Tibial artery (tissue), 4 donors: ENCODE measurements around the gene PDLIM5.

Experiments used
- DNase-seq, 2 donors: peaks; one replicate each; pipeline ENCODE4 v3.0.0-alpha.2; 2019
- H3K27ac ChIP-seq, 2 donors: fragments of 200-600 bp; sonication (generic) in 1 of 2; 1 replicate in 1 of 2; 2 replicates in 1 of 2; pipeline ENCODE4 v1.5.1; 2018 to 2019; ENCODE audit warnings: mild to moderate bottlenecking in 1 of 2
- H3K27me3 ChIP-seq, 2 donors: fragments of 200-600 bp; sonication (generic) in 1 of 2; one replicate each; pipeline versions ENCODE4 v1.5.1 to v1.6.0; 2016 to 2019
- H3K36me3 ChIP-seq, 3 donors: fragments of 200-600 bp; sonication (generic) in 2 of 3; one replicate each; pipeline ENCODE4 v1.5.1; 2016 to 2019; ENCODE audit warnings: mild to moderate bottlenecking in 2 of 3
- H3K4me1 ChIP-seq, 4 donors: fragments of 200-600 bp; sonication (generic) in 2 of 4; 1 replicate in 3 of 4; 2 replicates in 1 of 4; pipeline ENCODE4 v1.5.1; 2016 to 2019
- H3K4me3 ChIP-seq, 2 donors: fragments of 200-600 bp; sonication (generic) in 1 of 2; 1 replicate in 1 of 2; 2 replicates in 1 of 2; pipeline ENCODE4 v1.5.1; 2018 to 2019; ENCODE audit warnings: mild to moderate bottlenecking in 2 of 2
- H3K9me3 ChIP-seq, 3 donors: fragments of 200-600 bp; sonication (generic) in 1 of 3; one replicate each; pipeline ENCODE4 v1.5.1; 2016 to 2019
- CTCF ChIP-seq, 2 experiments: fragments of 200-600 bp in 1 of 2; fragments of 450-650 bp in 1 of 2; IDR thresholded peaks; one replicate each; pipeline ENCODE4 v1.5.1; 2017 to 2019; ENCODE audit warnings: antibody characterized with exemption in 2 of 2, mild to moderate bottlenecking in 1 of 2, moderate library complexity in 1 of 2
- intact Hi-C: fragments of 100-400 bp; cut with DNase I; formaldehyde crosslinking; loops from one replicate; pipeline ENCODE4 v1.15.0; 2023; ENCODE audit warnings: low total_unique reads

The PDLIM5 gene

GRCh38 chr4:94412019-94412657, 39.6 kb upstream of the PDLIM5 start:
- no peak overlapping the region for H3K4me3 ChIP-seq
- TF ChIP-seq CTCF (IDR thresholded peaks at IDR 0.05): no peak
- DNase-seq: no peak
- H3K27ac ChIP-seq: peak overlapping the region; percentile 71 to 75
- H3K9me3 ChIP-seq: no peaks in the 10 kb centered on the region
- intact Hi-C loops: no loop called here
- no peaks in the 10 kb centered on the region for H3K27me3 ChIP-seq
- H3K36me3 ChIP-seq: no peaks in the 10 kb centered on the region
- H3K4me1 ChIP-seq: peaks cover 0 to 75% (median 49%) of the 10 kb centered on the region in 4 donors

- no peaks in the 10 kb centered on the region for H3K27me3 ChIP-seq
- TF ChIP-seq CTCF (IDR thresholded peaks at IDR 0.05): no peak
- DNase-seq: no peak
- peak overlapping the region; percentile 71 to 75 for H3K27ac ChIP-seq
- H3K4me1 ChIP-seq: peaks cover 0 to 70% (median 45%) of the 10 kb centered on the region in 4 donors
- H3K36me3 ChIP-seq: no peaks in the 10 kb centered on the region
- H3K4me3 ChIP-seq: no peak overlapping the region
- intact Hi-C loops: no loop called here
- no peaks in the 10 kb centered on the region for H3K9me3 ChIP-seq
These were observed 39.1 kb upstream of the PDLIM5 start for GRCh38 chr4:94412658-94413038.

GRCh38 chr4:94413085-94413840, 38.5 kb upstream of the PDLIM5 start:
- intact Hi-C loops: no loop called here
- TF ChIP-seq CTCF (IDR thresholded peaks at IDR 0.05): no peak
- Histone ChIP-seq H3K4me3 (no peak overlapping the region), H3K27ac (peak overlapping the region; percentile 71 to 75), H3K9me3 (no peaks in the 10 kb centered on the region), H3K36me3 (no peaks in the 10 kb centered on the region), H3K27me3 (no peaks in the 10 kb centered on the region), H3K4me1 (peaks cover 0 to 64% (median 43%) of the 10 kb centered on the region in 4 donors)
- DNase-seq: no peak

GRCh38 chr4:94414907-94415306, 36.8 kb upstream of the PDLIM5 start:
- no peak overlapping the region for H3K4me3 ChIP-seq
- H3K9me3 ChIP-seq: no peaks in the 10 kb centered on the region
- TF ChIP-seq CTCF (IDR thresholded peaks at IDR 0.05): no peak
- no peaks in the 10 kb centered on the region for H3K36me3 ChIP-seq
- H3K4me1 ChIP-seq: peaks cover 0 to 53% (median 27%) of the 10 kb centered on the region in 4 donors
- H3K27ac ChIP-seq: peak overlapping the region; percentile 15 to 75
- DNase-seq: no peak
- intact Hi-C loops: no loop called here
- H3K27me3 ChIP-seq: no peaks in the 10 kb centered on the region

- H3K4me3 ChIP-seq: no peak overlapping the region
- H3K27ac ChIP-seq: no peak overlapping the region
- H3K27me3 ChIP-seq: no peaks in the 10 kb centered on the region
- H3K36me3 ChIP-seq: no peaks in the 10 kb centered on the region
- peaks cover 0 to 53% (median 27%) of the 10 kb centered on the region in 4 donors for H3K4me1 ChIP-seq
- intact Hi-C loops: no loop called here
- TF ChIP-seq CTCF (IDR thresholded peaks at IDR 0.05): no peak
- no peaks in the 10 kb centered on the region for H3K9me3 ChIP-seq
- DNase-seq: no peak
These were observed 36.3 kb upstream of the PDLIM5 start for GRCh38 chr4:94415448-94415847.
